ENCODE results near the gene CTTN. TPM values are rescaled to one million over a fixed set of nuclear protein-coding genes. Genes with fewer than 3 reads are reported as not detected.

Gene CTTN
- total and polyA plus RNA-seq, 9 of the 15 experiments (the other 6 are each of a cell fraction or from before 2014, with no cell fraction given) = 9.9 to 158 (median 99.7) TPM

GRCh38 chr11:70378506-70379134 lies 19.7 kb upstream of the CTTN start (continued):
- TF ChIP-seq NR0B1 (IDR thresholded peaks at IDR 0.05; ENCODE audit: partially characterized antibody) (no peak), ZNF395 (CRISPR knock-in tag; IDR thresholded peaks at IDR 0.05) (no peak), CREB3L1 (IDR thresholded peaks at IDR 0.05; ENCODE audit: borderline replicate concordance, low read depth) (no peak), GTF2A2 (tag; IDR thresholded peaks at IDR 0.05) (no peak), HDAC8 (tag; IDR thresholded peaks at IDR 0.05) (no peak), ELF2 (CRISPR knock-in tag; IDR thresholded peaks at IDR 0.05) (no peak)

Measured in K562 (cell line).